Right renal cortex interstitium (tissue), 3 donors: Measurements from ENCODE around the gene PTPRF. TPM values are rescaled to one million over a fixed set of nuclear protein-coding genes. Genes with fewer than 3 reads are reported as not detected.

ENCODE experiments used
- DNase-seq, 3 donors: peaks; one replicate each; pipeline ENCODE4 v3.0.0-alpha.2; 2013; ENCODE audit warnings: low read depth in 3 of 3, low spot score in 2 of 3
- polyA plus RNA-seq, 3 donors: library from polyadenylated mRNA; unstranded; fragments of 120-200 nt; gene quantifications; one replicate each; pipeline ENCODE4 v1.2.1, GENCODE V29; 2013; ENCODE audit not compliant: insufficient read length in 3 of 3

The PTPRF gene
- polyA plus RNA-seq, 3 donors: 219 to 247 (median 227) TPM

GRCh38 chr1:43651902-43652301, 121.2 kb downstream of the PTPRF start:
- no peak for DNase-seq

DNA sequence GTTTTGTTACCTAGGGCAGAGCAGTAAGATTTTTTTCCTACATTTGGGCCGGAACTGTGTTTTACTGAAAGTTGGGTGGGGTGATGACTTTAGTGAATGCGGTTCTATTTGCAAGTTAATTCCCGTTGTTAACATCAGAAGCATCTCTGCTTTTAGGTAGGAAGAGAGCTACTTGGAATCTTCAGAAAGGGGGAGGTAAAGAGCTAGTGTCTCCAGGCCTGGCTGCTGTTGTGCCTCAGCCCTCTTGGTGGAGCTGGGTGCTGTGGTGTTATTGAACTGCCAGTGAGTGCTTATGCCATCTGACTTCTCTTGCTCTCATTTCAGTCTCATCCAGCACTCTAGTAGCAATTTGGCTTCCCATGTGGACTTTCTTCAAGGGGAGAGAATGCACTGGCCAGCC, 122.7 kb downstream of the PTPRF start:
- DNase-seq: no peak

- DNase-seq: no peak
These were observed 123.2 kb downstream of the PTPRF start for GRCh38 chr1:43653893-43654292.

GRCh38 chr1:43655953-43656352, 125.3 kb downstream of the PTPRF start:
- DNase-seq: no peak

- DNase-seq: no peak
These were observed 128.8 kb downstream of the PTPRF start for GRCh38 chr1:43659212-43660166.

- DNase-seq: no peak
These were observed 129.7 kb downstream of the PTPRF start for GRCh38 chr1:43660355-43660754.

DNA sequence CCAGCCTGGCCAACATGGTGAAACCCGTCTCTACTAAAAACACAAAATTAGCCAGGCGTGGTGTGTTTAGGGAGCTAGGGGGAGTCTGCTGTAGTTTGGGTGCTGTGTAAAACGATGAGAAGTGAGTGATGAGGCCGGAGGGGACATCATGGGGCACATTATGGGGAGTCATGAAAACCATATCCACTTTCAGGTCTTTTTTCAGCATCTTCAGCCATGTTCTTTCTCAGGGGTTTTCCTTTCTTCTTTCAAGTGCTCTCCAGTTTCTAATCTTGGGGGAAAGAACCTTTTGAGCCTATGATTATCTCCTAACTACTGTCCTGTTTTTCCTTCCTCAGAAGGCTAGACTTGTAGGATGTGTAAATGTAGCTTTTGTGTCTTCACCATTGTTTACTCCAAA, 133.7 kb downstream of the PTPRF start:
- no peak for DNase-seq

- no peak for DNase-seq
These were observed 135.9 kb downstream of the PTPRF start for GRCh38 chr1:43666608-43667007.

- no peak for DNase-seq
These were observed 138.3 kb downstream of the PTPRF start for GRCh38 chr1:43668956-43669355.

GRCh38 chr1:43669878-43670277, 139.2 kb downstream of the PTPRF start:
- DNase-seq: no peak

- DNase-seq: no peak
These were observed 140.5 kb downstream of the PTPRF start for GRCh38 chr1:43671193-43671592.

DNA sequence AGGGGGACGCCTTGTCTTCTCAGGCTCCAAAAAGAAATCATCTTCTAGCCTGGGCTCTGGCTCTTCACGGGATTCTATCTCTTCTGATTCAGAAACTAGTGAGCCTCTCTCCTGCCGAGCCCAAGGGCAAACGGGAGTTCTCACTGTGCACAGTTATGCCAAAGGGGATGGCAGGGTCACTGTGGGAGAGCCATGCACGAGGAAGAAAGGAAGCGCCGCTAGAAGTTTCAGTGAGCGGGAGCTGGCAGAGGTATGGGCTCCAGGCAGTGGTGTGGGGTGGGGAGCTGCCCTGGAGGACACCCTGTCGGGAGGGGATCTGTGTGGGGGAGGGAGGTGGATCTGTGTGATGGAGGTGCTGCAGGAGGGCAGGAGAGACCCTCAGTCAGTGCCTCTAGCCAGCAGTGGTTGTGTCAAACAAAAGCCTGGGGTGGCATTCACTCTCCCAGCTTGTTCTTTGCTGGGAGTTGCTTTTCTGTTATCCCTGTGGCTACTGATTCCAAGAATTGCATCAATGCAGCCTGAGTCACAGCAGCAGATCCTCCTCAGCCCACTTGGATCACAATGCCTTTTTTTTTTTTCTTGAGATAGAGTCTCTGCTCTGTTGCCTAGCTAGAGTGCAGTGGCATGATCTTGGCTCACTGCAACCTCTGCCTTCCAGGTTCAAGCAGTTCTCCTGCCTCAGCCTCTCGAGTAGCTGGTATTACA, 141.1 kb downstream of the PTPRF start:
- no peak for DNase-seq

DNA sequence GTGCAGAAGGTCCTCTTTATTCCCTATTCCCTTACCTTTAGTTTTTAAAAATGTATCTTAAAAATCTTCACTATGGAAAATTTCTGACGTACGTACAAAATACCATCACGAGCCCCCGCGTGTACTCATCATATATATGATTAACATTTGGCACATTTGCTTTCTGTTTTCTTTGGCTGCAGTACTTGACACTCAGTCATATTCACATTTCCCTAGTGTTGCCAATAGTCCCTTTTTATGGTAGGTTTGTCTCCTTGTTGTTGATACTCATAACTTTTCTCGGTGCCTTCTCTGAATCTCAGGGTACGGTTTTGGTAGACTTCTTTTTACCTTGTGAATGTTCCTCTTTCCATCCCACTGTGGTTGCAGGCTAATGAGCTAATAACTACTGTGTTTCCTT, 142.6 kb downstream of the PTPRF start:
- no peak for DNase-seq

Other genes with a start within 250 kb of the PTPRF start
- gene C1orf210, start 245.3 kb upstream of the PTPRF start, polyA plus RNA-seq: 10 to 100 TPM; 25.6 to 27.8 (median 26.5) TPM
- 10 to 100 TPM; 42.6 to 51.4 (median 44.6) TPM for gene TIE1, start 229.9 kb upstream of the PTPRF start, polyA plus RNA-seq
- gene MPL, start 193.1 kb upstream of the PTPRF start, polyA plus RNA-seq: under 1 TPM; 0.50 to 0.87 (median 0.55) TPM
- 10 to 100 TPM; 37.6 to 40.6 (median 38.2) TPM for gene CDC20, start 171.9 kb upstream of the PTPRF start, polyA plus RNA-seq
- 10 to 100 TPM; 78.1 to 90.0 (median 89.8) TPM for gene ELOVL1, start 162.9 kb upstream of the PTPRF start, polyA plus RNA-seq
- gene MED8, start 141.1 kb upstream of the PTPRF start, polyA plus RNA-seq: 10 to 100 TPM; 40.0 to 41.5 (median 40.0) TPM
- gene SZT2, start 141.0 kb upstream of the PTPRF start, polyA plus RNA-seq: 10 to 100 TPM; 15.9 to 17.9 (median 16.7) TPM
- gene HYI, start 77.0 kb upstream of the PTPRF start, polyA plus RNA-seq: 10 to 100 TPM; 32.8 to 35.4 (median 33.4) TPM
- 10 to 100 TPM; 55.3 to 60.5 (median 57.4) TPM for gene KDM4A, start 119.3 kb downstream of the PTPRF start, polyA plus RNA-seq
- gene ST3GAL3, start 176.7 kb downstream of the PTPRF start, polyA plus RNA-seq: 10 to 100 TPM; 17.6 to 21.6 (median 19.5) TPM